Measurements from ENCODE around the gene TBCC.

DNA sequence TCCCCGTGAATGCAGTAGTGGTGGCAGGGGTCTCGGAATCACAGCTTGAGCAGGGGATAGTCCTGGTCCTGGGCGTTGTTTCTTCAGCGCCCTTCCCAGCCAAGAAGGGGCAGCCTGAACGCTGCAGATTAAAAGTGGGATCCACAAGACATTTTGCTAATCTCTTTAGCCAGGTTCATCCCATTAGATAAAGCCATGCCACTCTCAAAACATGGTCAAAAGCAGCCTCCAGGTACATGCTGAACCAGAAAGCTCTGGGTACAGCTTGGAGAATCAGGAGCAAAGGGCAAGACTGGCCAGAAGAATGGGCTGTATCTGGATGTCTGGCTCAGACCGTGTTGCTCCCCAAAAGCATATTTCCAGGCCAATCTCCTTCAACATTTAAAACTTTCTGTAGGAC, 23.4 kb downstream of the TBCC start, which contains the start of gene PRPH2:
- TF ChIP-seq CTCF (IDR thresholded peaks at IDR 0.05) = no peak
- no peak for TF ChIP-seq POLR2A (IDR thresholded peaks at IDR 0.05)
- no peak for TF ChIP-seq POLR2AphosphoS5 (IDR thresholded peaks at IDR 0.05)

All from gastroesophageal sphincter (tissue), 3 donors.